Fibroblast of the aortic adventitia (primary cell): ENCODE data around the gene MME. TPM values are rescaled to one million over a fixed set of nuclear protein-coding genes. Genes with fewer than 3 reads are reported as not detected.
"Not testable (repeated sequence)": the region's sequence is repeated elsewhere in the genome, so short reads cannot be mapped to it uniquely, and the experiment has no call there.

Source experiments
- DNase-seq: peaks from one replicate; pipeline ENCODE4 v3.0.0-alpha.2; 2010; ENCODE audit warnings: low read depth
- H3K4me3 ChIP-seq: 2 replicates; pipeline ENCODE4 v1.5.1; 2011; ENCODE audit warnings: low read depth, mild to moderate bottlenecking, control low read depth, low read length, moderate library complexity
- CTCF ChIP-seq: IDR thresholded peaks from 2 replicates; pipeline ENCODE4 v1.5.1; 2011; ENCODE audit warnings: mild to moderate bottlenecking, low read length, control low read depth, inconsistent platforms; ENCODE audit not compliant: insufficient read depth
- total RNA-seq: library from RNA; depleted of rRNA; stranded (reverse); fragments of >200 nt; gene quantifications from 2 replicates; pipeline ENCODE4 v1.2.3, GENCODE V29; 2012; ENCODE audit warnings: low replicate concordance

MME gene
- total RNA-seq, 1 donor: 101 TPM

- no peak overlapping the region for H3K4me3 ChIP-seq
- no peak for TF ChIP-seq CTCF
- DNase-seq: no peak
Measured at GRCh38 chr3:155103686-155104085, 23.6 kb downstream of the MME start.

- TF ChIP-seq CTCF: no peak
- no peak for DNase-seq
- no peak overlapping the region for H3K4me3 ChIP-seq
Measured at GRCh38 chr3:155106119-155106518, 26.0 kb downstream of the MME start.

GRCh38 chr3:155110022-155110421 is 29.9 kb downstream of the MME start:
- no peak overlapping the region for H3K4me3 ChIP-seq
- DNase-seq: no peak
- no peak for TF ChIP-seq CTCF

- no peak overlapping the region for H3K4me3 ChIP-seq
- TF ChIP-seq CTCF: no peak
- DNase-seq: no peak
Measured at GRCh38 chr3:155110996-155111901, 31.1 kb downstream of the MME start.

- no peak for TF ChIP-seq CTCF
- no peak for DNase-seq
- H3K4me3 ChIP-seq: no peak overlapping the region
Measured at GRCh38 chr3:155111971-155112370, 31.9 kb downstream of the MME start.

GRCh38 chr3:155112661-155113389 is 32.7 kb downstream of the MME start:
- TF ChIP-seq CTCF: no peak
- no peak overlapping the region for H3K4me3 ChIP-seq
- DNase-seq: no peak

GRCh38 chr3:155124745-155125144 is 44.6 kb downstream of the MME start:
- not testable (repeated sequence) for DNase-seq, H3K4me3 ChIP-seq
